Gastrocnemius medialis (tissue), 4 donors: ENCODE measurements around the gene DUSP22.

Experiments
- POLR2A ChIP-seq, 2 donors: fragments of 450-650 bp; IDR thresholded peaks; one replicate each; pipeline ENCODE4 v1.6.1; 2017; ENCODE audit warnings: antibody characterized with exemption in 2 of 2, mild to moderate bottlenecking in 2 of 2, moderate library complexity in 2 of 2
- TF ChIP-seq, protein P1 (sequence below), 5 experiments: fragments of 450-650 bp in 3 of 5; fragments of 200-600 bp in 2 of 5; sonication (generic) in 2 of 5; IDR thresholded peaks in 4 of 5; conservative IDR thresholded peaks in 1 of 5; 1 replicate in 4 of 5; 2 replicates in 1 of 5; pipeline ENCODE4 v1.5.1; 2016 to 2019; ENCODE audit warnings: antibody characterized with exemption in 5 of 5, mild to moderate bottlenecking in 3 of 5, moderate library complexity in 3 of 5

DNA sequence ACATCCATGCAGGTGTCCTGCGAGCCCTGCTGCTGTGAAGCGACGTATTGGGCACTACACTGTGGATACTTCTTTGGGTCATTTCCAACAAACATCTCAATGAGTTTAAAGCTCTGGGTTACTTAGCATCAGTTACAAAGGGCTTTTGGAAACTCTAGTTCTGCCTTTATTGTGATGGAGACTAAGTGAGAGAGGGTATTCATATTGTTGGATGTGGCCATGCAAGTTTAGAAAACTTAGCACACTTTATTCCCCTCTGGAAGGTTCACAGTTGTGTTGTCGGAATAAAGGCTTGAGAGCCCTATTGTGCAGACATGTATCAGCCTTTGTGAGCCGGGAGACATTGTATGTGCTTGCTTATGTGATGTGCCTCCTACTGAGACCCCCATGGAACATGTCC is 22.1 kb downstream of the DUSP22 start:
- TF ChIP-seq, protein P1, sequence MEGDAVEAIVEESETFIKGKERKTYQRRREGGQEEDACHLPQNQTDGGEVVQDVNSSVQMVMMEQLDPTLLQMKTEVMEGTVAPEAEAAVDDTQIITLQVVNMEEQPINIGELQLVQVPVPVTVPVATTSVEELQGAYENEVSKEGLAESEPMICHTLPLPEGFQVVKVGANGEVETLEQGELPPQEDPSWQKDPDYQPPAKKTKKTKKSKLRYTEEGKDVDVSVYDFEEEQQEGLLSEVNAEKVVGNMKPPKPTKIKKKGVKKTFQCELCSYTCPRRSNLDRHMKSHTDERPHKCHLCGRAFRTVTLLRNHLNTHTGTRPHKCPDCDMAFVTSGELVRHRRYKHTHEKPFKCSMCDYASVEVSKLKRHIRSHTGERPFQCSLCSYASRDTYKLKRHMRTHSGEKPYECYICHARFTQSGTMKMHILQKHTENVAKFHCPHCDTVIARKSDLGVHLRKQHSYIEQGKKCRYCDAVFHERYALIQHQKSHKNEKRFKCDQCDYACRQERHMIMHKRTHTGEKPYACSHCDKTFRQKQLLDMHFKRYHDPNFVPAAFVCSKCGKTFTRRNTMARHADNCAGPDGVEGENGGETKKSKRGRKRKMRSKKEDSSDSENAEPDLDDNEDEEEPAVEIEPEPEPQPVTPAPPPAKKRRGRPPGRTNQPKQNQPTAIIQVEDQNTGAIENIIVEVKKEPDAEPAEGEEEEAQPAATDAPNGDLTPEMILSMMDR (IDR thresholded peaks at IDR 0.05 in 4 of 5, conservative IDR thresholded peaks at IDR 0.05 in 1 of 5), result no peak
- TF ChIP-seq POLR2A (IDR thresholded peaks at IDR 0.05), result no peak
